HG03521 (cell line): ENCODE data around the gene ZBTB47.

ENCODE experiments used
- ATAC-seq: cut with Tn5 transposase; IDR thresholded peaks from one replicate; pipeline ENCODE4 v1.9.1; 2021; ENCODE audit warnings: mild to moderate bottlenecking, moderate library complexity; ENCODE audit not compliant: unreplicated experiment

Gene ZBTB47

GRCh38 chr3:42684632-42685362, 31.3 kb downstream of the ZBTB47 start:
- ATAC-seq: no peak

- ATAC-seq: no peak
Measured at GRCh38 chr3:42685363-42685881, 31.9 kb downstream of the ZBTB47 start, which contains the start of gene KLHL40. TSS of gene KLHL40 (plus strand) at chr3:42685537. CDS start at chr3:42685619, 82 bp downstream.

GRCh38 chr3:42685891-42686820, 32.7 kb downstream of the ZBTB47 start:
- no peak for ATAC-seq

- ATAC-seq: no peak
Measured at GRCh38 chr3:42686832-42687650, 33.5 kb downstream of the ZBTB47 start.

GRCh38 chr3:42688016-42688415, 34.5 kb downstream of the ZBTB47 start:
- ATAC-seq: no peak

GRCh38 chr3:42688487-42689420, 35.3 kb downstream of the ZBTB47 start:
- no peak for ATAC-seq

- ATAC-seq: no peak
Measured at GRCh38 chr3:42689421-42690014, 36.0 kb downstream of the ZBTB47 start.

GRCh38 chr3:42690191-42690590, 36.7 kb downstream of the ZBTB47 start:
- no peak for ATAC-seq

GRCh38 chr3:42690766-42691680, 37.5 kb downstream of the ZBTB47 start:
- no peak for ATAC-seq

- ATAC-seq: no peak
Measured at GRCh38 chr3:42691816-42692666, 38.5 kb downstream of the ZBTB47 start.

GRCh38 chr3:42692667-42693529, 39.4 kb downstream of the ZBTB47 start:
- ATAC-seq: no peak

- no peak for ATAC-seq
Measured at GRCh38 chr3:42693530-42693930, 40.0 kb downstream of the ZBTB47 start.

- no peak for ATAC-seq
Measured at GRCh38 chr3:42694366-42694765, 40.9 kb downstream of the ZBTB47 start.

GRCh38 chr3:42696356-42697288, 43.1 kb downstream of the ZBTB47 start:
- no peak for ATAC-seq

- ATAC-seq: no peak
Measured at GRCh38 chr3:42697289-42698051, 44.0 kb downstream of the ZBTB47 start.
